WTC11 (cell line): Measurements from ENCODE around the gene REPS2. TPM values are rescaled to one million over a fixed set of nuclear protein-coding genes. Genes with fewer than 3 reads are reported as not detected.
"Not testable (repeated sequence)": the region's sequence is repeated elsewhere in the genome, so short reads cannot be mapped to it uniquely, and the experiment has no call there.

Source experiments
- ATAC-seq: fragments of 200-7000 bp; cut with Tn5 transposase; 2 replicates; pipeline ENCODE4 v1.10.0; 2021; ENCODE audit warnings: mild to moderate bottlenecking, moderate library complexity
- CTCF ChIA-PET: fragments of 300-600 bp; sonication (Branson Sonifier 250); formaldehyde crosslinking; loops from one replicate; lab custom pipeline; 2021; ENCODE audit warnings: antibody characterized with exemption; lab: Charles Lee
- POLR2A ChIA-PET: fragments of 350-600 bp; sonication (Branson Sonifier 250); formaldehyde crosslinking; loops from one replicate; lab custom pipeline; 2021; ENCODE audit warnings: antibody characterized with exemption; lab: Charles Lee
- DNase-seq: peaks from one replicate; pipeline ENCODE4 v3.0.0; 2021; ENCODE audit warnings: low spot score
- H3K27ac Mint-ChIP-seq: 2 replicates; pipeline ENCODE4 v1.8.0; 2021; ENCODE audit warnings: mixed read lengths
- H3K27me3 Mint-ChIP-seq: 2 replicates; pipeline ENCODE4 v1.8.0; 2021; ENCODE audit warnings: low read depth, mild to moderate bottlenecking, moderate library complexity, mixed read lengths
- H3K36me3 Mint-ChIP-seq: 2 replicates; pipeline ENCODE4 v1.8.0; 2021; ENCODE audit warnings: mixed read lengths
- H3K4me1 Mint-ChIP-seq: 2 replicates; pipeline ENCODE4 v1.8.0; 2022; ENCODE audit warnings: mixed read lengths
- H3K4me3 Mint-ChIP-seq: 2 replicates; pipeline ENCODE4 v1.8.0; 2021; ENCODE audit warnings: mild to moderate bottlenecking, moderate library complexity, mixed read lengths
- H3K9me3 Mint-ChIP-seq: 2 replicates; pipeline ENCODE4 v1.8.0; 2021; ENCODE audit warnings: mixed read lengths
- CREM ChIP-seq: sonication (generic); formaldehyde crosslinking; IDR thresholded peaks from 2 replicates; pipeline ENCODE4 v1.8.1; 2022; ENCODE audit warnings: mild to moderate bottlenecking, missing genetic modification reagents, moderate library complexity
- FOXJ3 ChIP-seq: sonication (generic); formaldehyde crosslinking; IDR thresholded peaks from 2 replicates; pipeline ENCODE4 v1.9.0; 2021; ENCODE audit warnings: missing genetic modification reagents, mild to moderate bottlenecking, borderline replicate concordance
- HMGXB4 ChIP-seq: sonication (generic); formaldehyde crosslinking; IDR thresholded peaks from 2 replicates; pipeline ENCODE4 v1.8.1; 2023; ENCODE audit warnings: mild to moderate bottlenecking, moderate library complexity, missing genetic modification reagents
- JUN ChIP-seq: sonication (generic); formaldehyde crosslinking; IDR thresholded peaks from 2 replicates; pipeline ENCODE4 v1.8.0; 2023; ENCODE audit warnings: mild to moderate bottlenecking, missing genetic modification reagents
- MAX ChIP-seq: sonication (generic); formaldehyde crosslinking; IDR thresholded peaks from 2 replicates; pipeline ENCODE4 v1.8.0; 2022; ENCODE audit warnings: mild to moderate bottlenecking, missing genetic modification reagents
- MYBL2 ChIP-seq: sonication (generic); formaldehyde crosslinking; IDR thresholded peaks from 2 replicates; pipeline ENCODE4 v1.8.1; 2023; ENCODE audit warnings: mild to moderate bottlenecking, moderate library complexity, missing genetic modification reagents
- NR1H2 ChIP-seq: sonication (generic); formaldehyde crosslinking; IDR thresholded peaks from 2 replicates; pipeline ENCODE4 v1.9.0; 2021; ENCODE audit warnings: mild to moderate bottlenecking, moderate library complexity, missing genetic modification reagents
- RELA ChIP-seq: sonication (generic); formaldehyde crosslinking; IDR thresholded peaks from 2 replicates; pipeline ENCODE4 v1.8.1; 2022; ENCODE audit warnings: missing genetic modification reagents, mild to moderate bottlenecking, borderline replicate concordance
- SP1 ChIP-seq: sonication (generic); formaldehyde crosslinking; conservative IDR thresholded peaks from 2 replicates; pipeline ENCODE4 v1.8.1; 2022; ENCODE audit warnings: missing genetic modification reagents
- USF2 ChIP-seq: sonication (generic); formaldehyde crosslinking; IDR thresholded peaks from 2 replicates; pipeline ENCODE4 v1.8.1; 2023; ENCODE audit warnings: mild to moderate bottlenecking, missing genetic modification reagents, moderate library complexity
- ZBTB43 ChIP-seq: sonication (generic); formaldehyde crosslinking; IDR thresholded peaks from 2 replicates; pipeline ENCODE4 v1.8.1; 2023; ENCODE audit warnings: mild to moderate bottlenecking, missing genetic modification reagents
- ZMAT4 ChIP-seq: fragments of 250-450 bp; sonication (Bioruptor Pico); IDR thresholded peaks from 2 replicates; pipeline ENCODE4 v1.9.0; 2021; ENCODE audit warnings: mild to moderate bottlenecking
- ZNF317 ChIP-seq: sonication (generic); formaldehyde crosslinking; IDR thresholded peaks from 2 replicates; pipeline ENCODE4 v1.8.1; 2023; ENCODE audit warnings: low read depth, mild to moderate bottlenecking, moderate library complexity, missing genetic modification reagents, borderline replicate concordance
- ZNF416 ChIP-seq: fragments of 250-450 bp; sonication (Bioruptor Pico); IDR thresholded peaks from 2 replicates; pipeline ENCODE4 v1.9.0; 2021; ENCODE audit warnings: mild to moderate bottlenecking, inconsistent platforms
- ZNF512 ChIP-seq: sonication (generic); formaldehyde crosslinking; IDR thresholded peaks from 2 replicates; pipeline ENCODE4 v1.8.1; 2022; ENCODE audit warnings: missing genetic modification reagents, borderline replicate concordance
- ZNF671 ChIP-seq: fragments of 250-450 bp; sonication (Bioruptor Pico); IDR thresholded peaks from 2 replicates; pipeline ENCODE4 v1.8.0; 2021; ENCODE audit warnings: mild to moderate bottlenecking
- total RNA-seq: library from RNA; stranded (reverse); gene quantifications from 3 replicates; pipeline ENCODE4 v1.2.3, GENCODE V29; 2021

REPS2 gene
- total RNA-seq, 1 experiment from 2014 or later = 2.2 TPM

- TF ChIP-seq ZNF512 (CRISPR knock-in tag) (no peak), CREM (CRISPR knock-in tag) (no peak), MAX (CRISPR knock-in tag) (no peak)
Observed at GRCh38 chrX:16963216-16963615, 16.8 kb downstream of the REPS2 start (continued).

- H3K9me3 Mint-ChIP-seq, H3K4me3 Mint-ChIP-seq, H3K36me3 Mint-ChIP-seq, POLR2A ChIA-PET, ATAC-seq, DNase-seq, CTCF ChIA-PET, H3K4me1 Mint-ChIP-seq, H3K27me3 Mint-ChIP-seq, H3K27ac Mint-ChIP-seq: not testable (repeated sequence)
Observed at GRCh38 chrX:16964976-16965375, 18.5 kb downstream of the REPS2 start.

GRCh38 chrX:16966752-16967448 lies 20.4 kb downstream of the REPS2 start:
- ATAC-seq = no peak
- no peaks in the 10 kb centered on the region for H3K4me1 Mint-ChIP-seq
- ChIA-PET CTCF (no interaction called here), POLR2A (interaction anchor here (0.6 kb wide), 1 partner anchor 79 kb away, joined by 3 read pairs; no protein-coding TSS in a partner anchor)
- no peak for DNase-seq
- peaks cover 9% of the 10 kb centered on the region; the same call in 1 of the 2 replicates for H3K36me3 Mint-ChIP-seq
- no peaks in the 10 kb centered on the region; the same call in 1 of the 2 replicates for H3K27me3 Mint-ChIP-seq
- peaks cover 3% of the 10 kb centered on the region; the same call in 1 of the 2 replicates for H3K9me3 Mint-ChIP-seq
- no peak overlapping the region for H3K4me3 Mint-ChIP-seq
- no peak for TF ChIP-seq JUN (CRISPR knock-in tag)
- TF ChIP-seq RELA = no peak
- TF ChIP-seq USF2 (CRISPR knock-in tag) = no peak
- no peak for TF ChIP-seq ZBTB43
- TF ChIP-seq SP1 (CRISPR knock-in tag) = no peak
- TF ChIP-seq ZNF317 (CRISPR knock-in tag) = no peak
- TF ChIP-seq ZNF671 (CRISPR knock-in tag) = no peak
- no peak for TF ChIP-seq ZMAT4 (CRISPR knock-in tag)
- no peak for TF ChIP-seq FOXJ3
- TF ChIP-seq MYBL2 = no peak
- TF ChIP-seq HMGXB4 = no peak
- no peak for TF ChIP-seq MAX (CRISPR knock-in tag)
- TF ChIP-seq ZNF416 (CRISPR knock-in tag) = no peak
- no peak for TF ChIP-seq NR1H2 (CRISPR knock-in tag)
- no peak for TF ChIP-seq ZNF512 (CRISPR knock-in tag)
- no peak overlapping the region for H3K27ac Mint-ChIP-seq

- H3K36me3 Mint-ChIP-seq, H3K27me3 Mint-ChIP-seq, DNase-seq, H3K9me3 Mint-ChIP-seq, H3K27ac Mint-ChIP-seq, H3K4me1 Mint-ChIP-seq, ATAC-seq, H3K4me3 Mint-ChIP-seq, CTCF ChIA-PET, POLR2A ChIA-PET: not testable (repeated sequence)
Observed at GRCh38 chrX:16968753-16969152, 22.3 kb downstream of the REPS2 start.
